ENCODE measurements around the gene DLGAP4.

The DLGAP4 gene

GRCh38 chr20:36565520-36565919 lies 259.4 kb downstream of the DLGAP4 start:
- DNase-seq (ENCODE audit: low read depth, low spot score) = no peak

GRCh38 chr20:36569847-36570429 lies 263.8 kb downstream of the DLGAP4 start:
- no peak for DNase-seq (ENCODE audit: low read depth, low spot score)

- no peak for DNase-seq (ENCODE audit: low read depth, low spot score)
Observed at GRCh38 chr20:36571564-36572504, 265.7 kb downstream of the DLGAP4 start.

GRCh38 chr20:36572701-36573102 lies 266.6 kb downstream of the DLGAP4 start:
- DNase-seq (ENCODE audit: low read depth, low spot score) = peak; percentile 61

GRCh38 chr20:36573103-36573797 lies 267.1 kb downstream of the DLGAP4 start, which contains the start of gene TGIF2:
Gene TGIF2 (plus strand): TSS chr20:36573597. CDS start chr20:36578775, 5,178 bp downstream.
- peak; percentile 77 for DNase-seq (ENCODE audit: low read depth, low spot score)

- DNase-seq (ENCODE audit: low read depth, low spot score) = no peak
Observed at GRCh38 chr20:36573798-36574365, 267.7 kb downstream of the DLGAP4 start.

- no peak for DNase-seq (ENCODE audit: low read depth, low spot score)
Observed at GRCh38 chr20:36574366-36575135, 268.4 kb downstream of the DLGAP4 start.

- no peak for DNase-seq (ENCODE audit: low read depth, low spot score)
Observed at GRCh38 chr20:36576081-36576445, 269.9 kb downstream of the DLGAP4 start.
